Lower lobe of right lung (tissue), 2 donors: ENCODE measurements around the gene IQSEC3. TPM values are rescaled to one million over a fixed set of nuclear protein-coding genes. Genes with fewer than 3 reads are reported as not detected.

ENCODE experiments used
- ATAC-seq, 2 donors: fragments of 200-7000 bp; cut with Tn5 transposase; one replicate each; pipeline ENCODE4 v1.9.1; 2020 to 2022; ENCODE audit warnings: mild to moderate bottlenecking in 2 of 2, moderate library complexity in 2 of 2
- DNase-seq: peaks from one replicate; pipeline ENCODE4 v3.0.0-alpha.2; 2020
- H3K27ac ChIP-seq: fragments of 200-600 bp; one replicate; pipeline ENCODE4 v1.8.0; 2022
- H3K27me3 ChIP-seq: fragments of 200-600 bp; one replicate; pipeline ENCODE4 v1.8.0; 2022; ENCODE audit warnings: low read depth
- H3K36me3 ChIP-seq: fragments of 200-600 bp; one replicate; pipeline ENCODE4 v1.8.0; 2022; ENCODE audit warnings: mild to moderate bottlenecking
- H3K4me1 ChIP-seq: fragments of 200-600 bp; one replicate; pipeline ENCODE4 v1.8.0; 2022
- H3K4me3 ChIP-seq: fragments of 200-600 bp; one replicate; pipeline ENCODE4 v1.8.0; 2022; ENCODE audit warnings: mild to moderate bottlenecking
- H3K9me3 ChIP-seq: fragments of 200-600 bp; one replicate; pipeline ENCODE4 v1.8.0; 2022
- intact Hi-C: fragments of 100-400 bp; cut with DNase I; formaldehyde crosslinking; loops from one replicate; pipeline ENCODE4 v1.11.0; 2022
- total RNA-seq: library from RNA; stranded (reverse); fragmentation: NEBNext Ultra II Directional; extraction: Animal tissue kit (Norgen Biotek cat#: 25700); gene quantifications from one replicate; pipeline ENCODE4 v1.2.1, GENCODE V29; 2021
- TF ChIP-seq, protein P1 (sequence below): fragments of 200-600 bp; IDR thresholded peaks from one replicate; pipeline ENCODE4 v1.8.0; 2022; ENCODE audit warnings: antibody characterized with exemption, mild to moderate bottlenecking
- donor health status: DM: no; HTN: yes; CAD: no; lungs with severe emphysema.

Gene IQSEC3
- total RNA-seq, 1 donor from 2014 or later, result 10.7 TPM

DNA sequence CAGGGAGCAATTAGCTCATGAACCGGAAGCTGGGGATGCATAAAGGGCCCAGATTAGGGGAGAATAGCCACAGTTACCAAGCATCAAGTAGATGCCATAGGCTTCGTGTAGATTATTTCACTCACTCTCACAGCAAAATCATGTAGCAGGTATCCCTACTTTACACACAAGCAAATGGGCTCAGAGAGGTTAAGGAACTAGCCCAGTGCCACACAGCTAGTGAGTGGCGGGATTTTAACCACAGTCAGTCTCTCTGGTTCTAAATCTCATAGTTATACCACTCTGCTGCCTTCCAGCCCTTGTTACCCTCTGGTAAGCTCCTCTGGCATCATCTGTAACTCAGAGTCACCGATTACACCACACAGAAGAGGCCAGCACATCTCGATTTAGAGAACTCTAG is 49.0 kb downstream of the IQSEC3 start:
- TF ChIP-seq, protein P1, sequence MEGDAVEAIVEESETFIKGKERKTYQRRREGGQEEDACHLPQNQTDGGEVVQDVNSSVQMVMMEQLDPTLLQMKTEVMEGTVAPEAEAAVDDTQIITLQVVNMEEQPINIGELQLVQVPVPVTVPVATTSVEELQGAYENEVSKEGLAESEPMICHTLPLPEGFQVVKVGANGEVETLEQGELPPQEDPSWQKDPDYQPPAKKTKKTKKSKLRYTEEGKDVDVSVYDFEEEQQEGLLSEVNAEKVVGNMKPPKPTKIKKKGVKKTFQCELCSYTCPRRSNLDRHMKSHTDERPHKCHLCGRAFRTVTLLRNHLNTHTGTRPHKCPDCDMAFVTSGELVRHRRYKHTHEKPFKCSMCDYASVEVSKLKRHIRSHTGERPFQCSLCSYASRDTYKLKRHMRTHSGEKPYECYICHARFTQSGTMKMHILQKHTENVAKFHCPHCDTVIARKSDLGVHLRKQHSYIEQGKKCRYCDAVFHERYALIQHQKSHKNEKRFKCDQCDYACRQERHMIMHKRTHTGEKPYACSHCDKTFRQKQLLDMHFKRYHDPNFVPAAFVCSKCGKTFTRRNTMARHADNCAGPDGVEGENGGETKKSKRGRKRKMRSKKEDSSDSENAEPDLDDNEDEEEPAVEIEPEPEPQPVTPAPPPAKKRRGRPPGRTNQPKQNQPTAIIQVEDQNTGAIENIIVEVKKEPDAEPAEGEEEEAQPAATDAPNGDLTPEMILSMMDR, result no peak
- DNase-seq (no peak), ATAC-seq (no peak)
- no peak overlapping the region for H3K4me3 ChIP-seq
- no peaks in the 10 kb centered on the region for H3K4me1 ChIP-seq
- no peak overlapping the region for H3K27ac ChIP-seq
- H3K27me3 ChIP-seq, result peaks cover 4% of the 10 kb centered on the region
- intact Hi-C loops, result no loop called here
- H3K36me3 ChIP-seq, result no peaks in the 10 kb centered on the region
- H3K9me3 ChIP-seq, result no peaks in the 10 kb centered on the region

DNA sequence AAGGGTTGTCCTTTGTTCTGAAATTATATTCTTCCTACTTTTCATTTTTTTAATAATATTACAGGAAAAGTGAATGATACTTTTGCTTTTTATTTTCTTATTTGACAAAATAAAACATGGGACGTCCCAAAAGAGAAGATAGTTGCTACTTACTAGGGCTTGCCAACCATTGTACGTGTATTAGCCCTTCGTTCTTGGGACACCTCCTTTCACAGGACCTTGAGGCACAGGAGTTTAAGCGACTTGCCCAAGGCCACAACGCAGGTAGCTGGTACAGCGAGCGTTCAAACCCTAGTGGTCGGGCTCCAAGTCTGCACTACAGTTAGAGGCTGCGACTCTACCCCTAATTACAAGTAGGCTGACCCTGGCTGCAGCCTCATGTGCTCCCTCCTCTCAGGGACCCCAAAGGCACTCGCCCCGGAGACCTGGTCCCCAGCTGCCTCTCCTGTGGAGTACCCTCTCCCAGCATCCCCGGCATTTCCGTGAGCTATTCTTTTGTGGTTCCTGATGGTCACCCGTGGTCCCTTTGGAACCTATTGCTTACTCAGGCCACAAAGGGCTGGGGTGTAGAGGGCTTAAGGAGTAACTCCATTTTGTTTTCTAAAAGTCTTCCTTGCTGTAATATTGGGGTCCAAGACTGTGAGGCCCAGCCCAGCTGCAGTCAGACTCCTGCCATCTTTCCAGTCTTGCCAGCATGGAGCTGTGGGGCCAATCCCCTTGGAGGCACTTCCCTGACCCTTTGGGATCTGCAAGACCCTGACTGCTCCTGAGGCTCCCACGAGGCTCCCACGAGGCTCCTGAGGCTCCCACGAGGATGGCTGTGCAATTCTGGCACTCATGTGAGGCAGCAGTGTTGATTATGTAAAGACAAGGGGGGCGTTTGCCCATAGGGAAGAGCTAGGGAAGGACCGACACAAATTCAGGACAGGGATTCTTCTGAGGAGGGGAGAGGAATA is 49.7 kb downstream of the IQSEC3 start:
- no peak overlapping the region for H3K4me3 ChIP-seq
- peaks cover 4% of the 10 kb centered on the region for H3K27me3 ChIP-seq
- H3K4me1 ChIP-seq, result no peaks in the 10 kb centered on the region
- TF ChIP-seq, protein P1, result no peak
- no peaks in the 10 kb centered on the region for H3K36me3 ChIP-seq
- peak; percentile 36 for DNase-seq
- no peaks in the 10 kb centered on the region for H3K9me3 ChIP-seq
- intact Hi-C loops, result no loop called here
- no peak for ATAC-seq
- H3K27ac ChIP-seq, result no peak overlapping the region

DNA sequence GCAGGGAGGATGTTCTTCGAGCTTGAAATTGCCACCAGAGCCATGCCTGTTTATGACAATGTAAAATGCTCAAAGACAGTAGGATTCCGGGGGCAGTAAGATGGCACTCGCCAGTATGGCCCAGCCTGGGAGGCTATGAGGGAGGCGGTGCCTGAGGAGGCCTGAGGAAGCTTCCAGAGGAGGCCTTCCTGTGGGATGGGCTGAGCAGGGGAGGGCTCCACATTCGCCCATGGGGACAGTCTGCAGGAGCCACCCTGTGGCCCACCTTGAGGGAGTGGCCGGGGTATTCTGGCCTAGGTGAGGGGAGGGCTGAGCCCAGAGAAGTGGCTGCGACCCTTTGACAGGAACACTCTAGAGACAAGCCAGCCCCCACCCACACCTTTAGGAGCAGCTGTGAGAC is 50.7 kb downstream of the IQSEC3 start:
- TF ChIP-seq, protein P1, result no peak
- Histone ChIP-seq H3K4me3 (no peak overlapping the region), H3K36me3 (no peaks in the 10 kb centered on the region), H3K27me3 (peaks cover 4% of the 10 kb centered on the region), H3K9me3 (no peaks in the 10 kb centered on the region), H3K27ac (no peak overlapping the region), H3K4me1 (no peaks in the 10 kb centered on the region)
- no peak for ATAC-seq
- intact Hi-C loops, result no loop called here
- peak; percentile 20 for DNase-seq

DNA sequence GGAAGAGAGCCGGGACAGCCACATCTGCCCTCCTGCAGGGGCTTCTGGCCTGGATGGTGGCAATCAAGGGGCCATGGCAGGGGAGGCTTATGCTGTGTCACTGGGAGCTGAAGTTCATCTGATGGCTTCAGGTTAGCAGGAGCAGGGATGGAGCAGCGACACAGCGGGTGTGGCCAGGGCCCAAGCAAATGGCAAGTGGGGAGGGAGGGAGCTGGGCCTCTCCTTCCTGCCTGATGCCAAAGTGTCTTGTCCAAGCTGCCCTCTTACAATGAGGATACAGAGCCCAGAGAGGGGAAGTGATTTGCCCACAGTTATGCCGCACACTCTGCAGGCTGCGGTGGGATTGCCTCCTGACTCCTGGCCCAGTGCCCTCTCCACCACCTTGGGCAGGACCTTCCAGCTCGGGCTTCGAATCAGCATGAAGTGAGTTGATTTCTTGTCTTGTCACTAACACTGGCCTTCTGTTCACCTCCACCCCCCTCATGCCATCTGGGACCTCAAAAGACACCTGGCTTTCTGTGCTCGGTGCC is 51.3 kb downstream of the IQSEC3 start:
- peak; percentile 58 for DNase-seq
- no peaks in the 10 kb centered on the region for H3K9me3 ChIP-seq
- intact Hi-C loops, result no loop called here

DNA sequence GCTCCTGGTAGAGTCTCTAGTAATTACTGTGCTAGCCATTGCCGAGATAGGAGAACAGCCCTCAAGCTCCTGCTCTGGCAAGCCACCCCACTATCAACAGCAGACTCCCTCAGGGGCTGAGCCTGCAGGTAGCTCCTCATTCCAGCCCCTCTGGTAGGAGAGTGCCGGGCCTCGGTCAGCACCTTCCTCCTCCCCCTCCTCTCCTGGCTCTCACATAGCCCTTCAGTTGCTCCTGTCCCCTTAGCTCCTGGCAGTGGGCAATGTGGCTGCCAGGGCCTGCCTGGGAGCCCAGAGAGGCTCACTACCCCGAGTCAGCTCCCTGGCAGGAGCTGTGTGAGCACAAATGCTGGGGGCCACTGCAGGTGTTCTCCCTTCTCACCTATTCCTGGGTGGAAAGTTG is 52.0 kb downstream of the IQSEC3 start:
- TF ChIP-seq, protein P1, result no peak
- H3K27me3 ChIP-seq, result peaks cover 4% of the 10 kb centered on the region
- DNase-seq, result peak; percentile 14

More for the DNA sequence above, 51.3 kb downstream of the IQSEC3 start:
- no peak overlapping the region for H3K4me3 ChIP-seq
- no peaks in the 10 kb centered on the region for H3K36me3 ChIP-seq
- no peak overlapping the region for H3K27ac ChIP-seq
- TF ChIP-seq, protein P1, result no peak
- peaks cover 4% of the 10 kb centered on the region for H3K27me3 ChIP-seq
- ATAC-seq, result peak; percentile 48 to 68
- no peaks in the 10 kb centered on the region for H3K4me1 ChIP-seq

More for the DNA sequence above, 52.0 kb downstream of the IQSEC3 start:
- Histone ChIP-seq H3K36me3 (no peaks in the 10 kb centered on the region), H3K9me3 (no peaks in the 10 kb centered on the region), H3K4me3 (no peak overlapping the region), H3K4me1 (no peaks in the 10 kb centered on the region), H3K27ac (no peak overlapping the region)
- intact Hi-C loops, result no loop called here
- no peak for ATAC-seq
